Measurements from ENCODE around the gene TUBGCP4.

TUBGCP4 gene

GRCh38 chr15:43403616-43404015 is 32.7 kb downstream of the TUBGCP4 start:
- TF ChIP-seq REST (IDR thresholded peaks at IDR 0.05; ENCODE audit: insufficient read depth in 1 of 2, low read depth in 2 of 2, low read length in 2 of 2) (no peak), FOXP2 (optimal IDR thresholded peaks at IDR 0.05; ENCODE audit: borderline replicate concordance, extremely low read depth, extremely low read length, insufficient read depth) (no peak), SIN3A (IDR thresholded peaks at IDR 0.05; ENCODE audit: borderline replicate concordance, insufficient read depth, low read length) (no peak), TAF1 (IDR thresholded peaks at IDR 0.05; ENCODE audit: borderline replicate concordance, insufficient read depth, low read length) (no peak), POLR2AphosphoS5 (IDR thresholded peaks at IDR 0.05; ENCODE audit: low read depth, low read length) (no peak)

- TF ChIP-seq SIN3A (IDR thresholded peaks at IDR 0.05; ENCODE audit: borderline replicate concordance, insufficient read depth, low read length): no peak
- TF ChIP-seq POLR2AphosphoS5 (IDR thresholded peaks at IDR 0.05; ENCODE audit: low read depth, low read length): no peak
- no peak for TF ChIP-seq REST (IDR thresholded peaks at IDR 0.05; ENCODE audit: insufficient read depth in 1 of 2, low read depth in 2 of 2, low read length in 2 of 2)
- no peak for TF ChIP-seq TAF1 (IDR thresholded peaks at IDR 0.05; ENCODE audit: borderline replicate concordance, insufficient read depth, low read length)
- no peak for TF ChIP-seq FOXP2 (optimal IDR thresholded peaks at IDR 0.05; ENCODE audit: borderline replicate concordance, extremely low read depth, extremely low read length, insufficient read depth)
Measured at GRCh38 chr15:43404130-43404529, 33.2 kb downstream of the TUBGCP4 start.

- TF ChIP-seq SIN3A (IDR thresholded peaks at IDR 0.05; ENCODE audit: borderline replicate concordance, insufficient read depth, low read length) (no peak), FOXP2 (optimal IDR thresholded peaks at IDR 0.05; ENCODE audit: borderline replicate concordance, extremely low read depth, extremely low read length, insufficient read depth) (no peak), POLR2AphosphoS5 (IDR thresholded peaks at IDR 0.05; ENCODE audit: low read depth, low read length) (no peak), REST (IDR thresholded peaks at IDR 0.05; ENCODE audit: insufficient read depth in 1 of 2, low read depth in 2 of 2, low read length in 2 of 2) (no peak), TAF1 (IDR thresholded peaks at IDR 0.05; ENCODE audit: borderline replicate concordance, insufficient read depth, low read length) (no peak)
Measured at GRCh38 chr15:43406189-43406588, 35.3 kb downstream of the TUBGCP4 start.

GRCh38 chr15:43406808-43407207 is 35.9 kb downstream of the TUBGCP4 start:
- TF ChIP-seq REST (IDR thresholded peaks at IDR 0.05; ENCODE audit: insufficient read depth in 1 of 2, low read depth in 2 of 2, low read length in 2 of 2): no peak
- TF ChIP-seq TAF1 (IDR thresholded peaks at IDR 0.05; ENCODE audit: borderline replicate concordance, insufficient read depth, low read length): no peak
- TF ChIP-seq FOXP2 (optimal IDR thresholded peaks at IDR 0.05; ENCODE audit: borderline replicate concordance, extremely low read depth, extremely low read length, insufficient read depth): no peak
- TF ChIP-seq POLR2AphosphoS5 (IDR thresholded peaks at IDR 0.05; ENCODE audit: low read depth, low read length): no peak
- no peak for TF ChIP-seq SIN3A (IDR thresholded peaks at IDR 0.05; ENCODE audit: borderline replicate concordance, insufficient read depth, low read length)

GRCh38 chr15:43408789-43409188 is 37.9 kb downstream of the TUBGCP4 start:
- TF ChIP-seq POLR2AphosphoS5 (IDR thresholded peaks at IDR 0.05; ENCODE audit: low read depth, low read length): no peak
- no peak for TF ChIP-seq REST (IDR thresholded peaks at IDR 0.05; ENCODE audit: insufficient read depth in 1 of 2, low read depth in 2 of 2, low read length in 2 of 2)
- TF ChIP-seq TAF1 (IDR thresholded peaks at IDR 0.05; ENCODE audit: borderline replicate concordance, insufficient read depth, low read length): no peak
- no peak for TF ChIP-seq FOXP2 (optimal IDR thresholded peaks at IDR 0.05; ENCODE audit: borderline replicate concordance, extremely low read depth, extremely low read length, insufficient read depth)
- no peak for TF ChIP-seq SIN3A (IDR thresholded peaks at IDR 0.05; ENCODE audit: borderline replicate concordance, insufficient read depth, low read length)
